ENCODE measurements around the gene TMEM132C.

- TF ChIP-seq SPI1 (IDR thresholded peaks at IDR 0.05; ENCODE audit: borderline replicate concordance, low read depth) (no peak), CTCF (IDR thresholded peaks at IDR 0.05; ENCODE audit: insufficient read depth, low read length) (no peak), REST (IDR thresholded peaks at IDR 0.05; ENCODE audit: insufficient replicate concordance, low read depth) (no peak), GABPA (IDR thresholded peaks at IDR 0.05; ENCODE audit: low read depth) (no peak), POLR2AphosphoS5 (IDR thresholded peaks at IDR 0.05; ENCODE audit: low read depth) (no peak)
Observed at GRCh38 chr12:128684352-128684751, 417.4 kb downstream of the TMEM132C start.

Data from HL-60 (cell line).